GM12874 (cell line): Measurements from ENCODE around the gene CBLN3.

Experiments used
- TF ChIP-seq, protein P1 (sequence below): IDR thresholded peaks from 2 replicates; pipeline ENCODE4 v1.5.1; 2011; ENCODE audit warnings: low read depth, mild to moderate bottlenecking, control low read depth, low read length, moderate library complexity; ENCODE audit not compliant: insufficient read depth

CBLN3 gene

DNA sequence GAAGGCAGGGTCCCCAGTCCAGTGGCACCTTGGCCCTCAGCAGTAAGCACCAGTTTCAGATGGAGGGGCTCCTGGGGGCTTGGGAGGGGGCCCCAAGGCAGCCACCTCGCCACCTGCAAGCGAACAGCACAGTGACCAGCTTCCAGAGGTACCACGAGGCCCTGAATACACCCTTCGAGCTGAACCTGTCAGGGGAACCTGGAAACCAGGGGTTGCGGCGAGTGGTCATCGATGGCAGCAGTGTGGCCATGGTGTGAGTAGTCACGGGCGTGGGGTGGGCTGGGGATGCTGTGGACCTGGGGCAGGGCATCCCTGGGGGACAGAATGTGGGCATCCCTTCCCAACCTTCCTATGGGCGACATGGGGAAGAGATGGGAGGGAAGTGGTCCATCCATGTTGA, 19.5 kb downstream of the CBLN3 start:
- TF ChIP-seq, protein P1, sequence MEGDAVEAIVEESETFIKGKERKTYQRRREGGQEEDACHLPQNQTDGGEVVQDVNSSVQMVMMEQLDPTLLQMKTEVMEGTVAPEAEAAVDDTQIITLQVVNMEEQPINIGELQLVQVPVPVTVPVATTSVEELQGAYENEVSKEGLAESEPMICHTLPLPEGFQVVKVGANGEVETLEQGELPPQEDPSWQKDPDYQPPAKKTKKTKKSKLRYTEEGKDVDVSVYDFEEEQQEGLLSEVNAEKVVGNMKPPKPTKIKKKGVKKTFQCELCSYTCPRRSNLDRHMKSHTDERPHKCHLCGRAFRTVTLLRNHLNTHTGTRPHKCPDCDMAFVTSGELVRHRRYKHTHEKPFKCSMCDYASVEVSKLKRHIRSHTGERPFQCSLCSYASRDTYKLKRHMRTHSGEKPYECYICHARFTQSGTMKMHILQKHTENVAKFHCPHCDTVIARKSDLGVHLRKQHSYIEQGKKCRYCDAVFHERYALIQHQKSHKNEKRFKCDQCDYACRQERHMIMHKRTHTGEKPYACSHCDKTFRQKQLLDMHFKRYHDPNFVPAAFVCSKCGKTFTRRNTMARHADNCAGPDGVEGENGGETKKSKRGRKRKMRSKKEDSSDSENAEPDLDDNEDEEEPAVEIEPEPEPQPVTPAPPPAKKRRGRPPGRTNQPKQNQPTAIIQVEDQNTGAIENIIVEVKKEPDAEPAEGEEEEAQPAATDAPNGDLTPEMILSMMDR, result no peak

DNA sequence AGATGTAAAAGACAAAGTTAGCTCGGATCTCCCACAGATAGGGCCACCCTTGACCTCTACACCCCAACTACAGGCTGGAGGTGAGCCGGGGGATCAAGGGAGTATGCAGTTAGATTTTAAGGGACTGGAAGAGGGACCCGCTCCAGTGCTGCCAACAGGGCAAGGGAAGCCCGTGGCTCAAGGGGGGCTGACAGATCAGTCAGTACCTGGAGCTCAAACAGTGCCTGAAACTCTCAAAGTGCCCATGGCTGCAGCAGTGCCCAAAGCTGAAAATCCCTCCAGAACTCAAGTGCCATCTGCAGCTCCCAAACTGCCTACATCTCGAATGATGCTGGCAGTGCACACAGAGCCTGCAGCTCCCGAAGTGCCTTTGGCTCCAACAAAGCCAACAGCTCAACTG, 20.3 kb downstream of the CBLN3 start:
- TF ChIP-seq, protein P1, result no peak

DNA sequence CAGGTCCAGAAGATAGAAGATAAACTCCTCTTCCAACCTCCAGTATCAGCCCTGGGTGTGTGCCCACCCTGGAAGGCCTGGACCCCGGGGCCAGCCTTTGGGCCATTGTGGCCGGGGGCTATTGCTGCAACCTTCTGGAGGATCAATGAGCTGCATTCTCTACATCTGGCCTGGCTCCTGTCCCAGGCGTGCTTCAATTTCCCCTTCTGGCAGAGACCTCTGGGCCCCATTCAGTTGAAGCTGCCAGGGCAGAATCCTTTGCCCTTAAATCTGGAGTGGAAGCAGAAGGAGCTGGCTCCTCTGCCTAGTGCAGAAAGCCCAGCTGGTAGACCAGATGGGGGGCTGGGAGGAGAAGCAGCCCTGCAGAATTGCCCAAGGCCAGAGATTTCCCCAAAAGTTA, 20.7 kb downstream of the CBLN3 start:
- TF ChIP-seq, protein P1, result no peak

DNA sequence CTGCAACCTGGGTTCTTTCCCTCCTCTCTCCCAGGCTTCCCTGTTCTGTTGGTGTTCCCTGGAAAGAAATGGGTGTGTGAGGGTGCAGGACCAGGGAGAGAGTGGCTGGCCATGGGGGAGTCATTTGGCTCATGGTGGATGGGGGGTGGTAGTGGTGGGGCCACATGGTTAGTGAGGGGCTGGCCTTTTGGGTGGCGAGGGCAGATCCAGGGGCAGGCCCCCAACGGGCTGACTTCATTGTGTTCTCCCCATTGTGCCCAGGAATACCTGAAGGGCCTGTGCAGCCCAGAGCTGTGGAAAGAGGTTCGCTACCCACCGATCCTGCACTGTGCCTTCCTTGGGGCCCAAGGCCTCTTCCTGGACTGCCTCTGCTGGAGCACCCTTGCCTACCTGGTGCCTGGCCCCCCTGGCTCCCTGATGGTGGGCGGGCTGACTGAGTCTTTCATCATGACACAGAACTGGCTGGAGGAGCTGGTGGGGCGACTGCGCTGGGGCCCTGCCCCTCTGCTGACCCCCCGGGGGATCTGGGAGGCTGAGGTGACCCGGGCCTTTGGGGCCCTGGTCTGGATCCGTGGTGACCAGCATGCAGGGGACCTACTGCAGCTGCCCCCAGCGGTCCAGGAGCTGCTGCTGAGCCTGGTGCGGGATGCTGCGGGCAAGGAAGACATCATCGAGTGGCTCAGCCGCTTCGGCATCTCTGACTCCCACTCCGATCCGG, 21.7 kb downstream of the CBLN3 start:
- TF ChIP-seq, protein P1, result no peak

DNA sequence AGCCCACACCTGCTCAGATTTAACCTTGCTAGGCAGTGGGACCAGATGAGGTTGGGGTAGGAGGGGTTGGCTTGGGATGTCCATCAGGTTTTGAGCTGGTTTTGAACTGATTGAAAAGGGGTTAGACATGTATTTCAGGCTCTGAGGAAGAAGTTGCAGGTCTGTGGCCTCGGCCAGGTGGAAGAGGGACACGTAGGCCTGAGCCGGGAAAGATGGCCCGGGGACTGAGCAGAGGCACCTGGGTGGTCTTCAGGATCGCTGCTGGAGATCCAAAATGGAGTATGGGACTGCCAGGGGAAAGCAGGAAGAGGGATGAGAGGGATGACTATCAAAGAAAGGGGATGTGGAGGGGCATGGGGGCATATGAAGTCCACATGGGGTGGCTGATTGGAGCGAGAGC, 23.1 kb downstream of the CBLN3 start:
- TF ChIP-seq, protein P1, result no peak

DNA sequence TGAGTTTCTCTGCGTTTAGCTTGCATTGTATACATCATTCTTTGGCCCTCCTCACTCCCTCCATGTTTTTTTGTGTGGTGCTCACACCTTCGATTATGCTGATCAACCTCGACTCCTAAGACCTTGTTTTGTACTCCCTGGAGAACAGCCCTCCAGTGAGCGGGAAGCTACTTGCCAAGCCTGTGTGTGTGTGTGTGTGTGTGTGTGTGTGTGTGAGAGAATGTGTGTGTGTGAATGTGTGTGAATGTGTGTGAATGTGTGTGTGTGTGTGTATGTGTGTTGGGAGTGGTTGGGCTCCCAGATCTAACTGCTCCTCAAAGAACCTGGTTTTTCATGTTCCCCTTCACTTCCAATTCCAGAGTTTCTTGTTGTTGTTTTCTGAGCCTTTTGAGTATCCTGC, 24.7 kb downstream of the CBLN3 start:
- TF ChIP-seq, protein P1, result no peak

GRCh38 chr14:24403294-24403998, 26.0 kb downstream of the CBLN3 start:
- TF ChIP-seq, protein P1, result no peak
